ENCODE data around the gene PRRX2. TPM values are rescaled to one million over a fixed set of nuclear protein-coding genes. Genes with fewer than 3 reads are reported as not detected.

Gene PRRX2
- 10 to 100 TPM in 3 of 4 donors, 1 to 10 TPM in 1; 9.6 to 32.1 (median 14.9) TPM for total RNA-seq

- Histone ChIP-seq H3K27me3 (peaks cover 0 to 48% of the 10 kb centered on the region in 2 donors), H3K4me3 (peak within 1 kb of the TSS; percentile 27 to 59 (median 38)), H3K9me3 (no peaks in the 10 kb centered on the region), H3K36me3 (no peaks in the 10 kb centered on the region), H3K27ac (peak within 1 kb of the TSS in 1 of 4 donors; percentile 66), H3K4me1 (peaks cover 0 to 31% (median 4%) of the 10 kb centered on the region in 4 donors)
- DNase-seq (ENCODE audit: low spot score in 2 of 2), result no peak
- TF ChIP-seq EP300 (IDR thresholded peaks at IDR 0.05) (peak in 1 of 2 donors; percentile 29), POLR2A (IDR thresholded peaks at IDR 0.05) (peak in 1 of 2 donors; percentile 18)
- TF ChIP-seq, protein P1, sequence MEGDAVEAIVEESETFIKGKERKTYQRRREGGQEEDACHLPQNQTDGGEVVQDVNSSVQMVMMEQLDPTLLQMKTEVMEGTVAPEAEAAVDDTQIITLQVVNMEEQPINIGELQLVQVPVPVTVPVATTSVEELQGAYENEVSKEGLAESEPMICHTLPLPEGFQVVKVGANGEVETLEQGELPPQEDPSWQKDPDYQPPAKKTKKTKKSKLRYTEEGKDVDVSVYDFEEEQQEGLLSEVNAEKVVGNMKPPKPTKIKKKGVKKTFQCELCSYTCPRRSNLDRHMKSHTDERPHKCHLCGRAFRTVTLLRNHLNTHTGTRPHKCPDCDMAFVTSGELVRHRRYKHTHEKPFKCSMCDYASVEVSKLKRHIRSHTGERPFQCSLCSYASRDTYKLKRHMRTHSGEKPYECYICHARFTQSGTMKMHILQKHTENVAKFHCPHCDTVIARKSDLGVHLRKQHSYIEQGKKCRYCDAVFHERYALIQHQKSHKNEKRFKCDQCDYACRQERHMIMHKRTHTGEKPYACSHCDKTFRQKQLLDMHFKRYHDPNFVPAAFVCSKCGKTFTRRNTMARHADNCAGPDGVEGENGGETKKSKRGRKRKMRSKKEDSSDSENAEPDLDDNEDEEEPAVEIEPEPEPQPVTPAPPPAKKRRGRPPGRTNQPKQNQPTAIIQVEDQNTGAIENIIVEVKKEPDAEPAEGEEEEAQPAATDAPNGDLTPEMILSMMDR (IDR thresholded peaks at IDR 0.05), result no peak
- WGBS, 2 donors, result 0 to 1% methylated on average over 3 to 34 of the region's 37 CpGs
Measured at GRCh38 chr9:129665389-129665775, at the start of gene PRRX2. Gene PRRX2, plus strand, starts transcription at chr9:129665647. Its CDS starts 221 bp downstream, at chr9:129665868.

DNA sequence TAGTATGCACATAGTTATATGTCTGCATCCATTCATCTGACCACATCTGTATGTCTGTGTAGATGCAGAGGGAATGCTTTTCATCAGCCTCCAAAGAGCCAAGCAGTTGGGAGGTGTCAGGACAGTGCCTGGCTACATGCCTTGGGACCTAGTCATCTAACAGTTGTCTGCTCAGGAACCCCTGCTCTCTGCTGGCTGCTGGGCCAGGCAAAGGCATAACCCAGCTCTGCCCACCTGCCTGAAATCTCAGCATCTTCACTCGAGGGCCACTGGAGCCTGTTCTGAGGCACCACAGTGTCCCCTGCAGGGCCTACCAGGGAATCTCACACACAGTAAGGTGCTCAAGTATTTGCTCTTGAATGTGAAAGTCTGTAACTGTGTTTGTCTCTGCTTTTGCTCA lies 48.3 kb upstream of the PRRX2 start:
- WGBS, 2 donors, result 0 to 7% methylated on average over 1 of the region's 1 CpG
- H3K4me1 ChIP-seq, result peaks cover 0 to 36% (median 18%) of the 10 kb centered on the region in 4 donors
- peaks cover 0 to 4% of the 10 kb centered on the region in 2 donors for H3K27me3 ChIP-seq
- DNase-seq (ENCODE audit: low spot score in 2 of 2), result no peak
- H3K36me3 ChIP-seq, result no peaks in the 10 kb centered on the region
- TF ChIP-seq EP300 (IDR thresholded peaks at IDR 0.05), result no peak
- TF ChIP-seq POLR2A (IDR thresholded peaks at IDR 0.05), result no peak
- TF ChIP-seq, protein P1 (IDR thresholded peaks at IDR 0.05), result peak in 2 of 5 experiments; percentile 7 to 8
- no peak overlapping the region for H3K4me3 ChIP-seq
- H3K9me3 ChIP-seq, result no peaks in the 10 kb centered on the region
- no peak overlapping the region for H3K27ac ChIP-seq

DNA sequence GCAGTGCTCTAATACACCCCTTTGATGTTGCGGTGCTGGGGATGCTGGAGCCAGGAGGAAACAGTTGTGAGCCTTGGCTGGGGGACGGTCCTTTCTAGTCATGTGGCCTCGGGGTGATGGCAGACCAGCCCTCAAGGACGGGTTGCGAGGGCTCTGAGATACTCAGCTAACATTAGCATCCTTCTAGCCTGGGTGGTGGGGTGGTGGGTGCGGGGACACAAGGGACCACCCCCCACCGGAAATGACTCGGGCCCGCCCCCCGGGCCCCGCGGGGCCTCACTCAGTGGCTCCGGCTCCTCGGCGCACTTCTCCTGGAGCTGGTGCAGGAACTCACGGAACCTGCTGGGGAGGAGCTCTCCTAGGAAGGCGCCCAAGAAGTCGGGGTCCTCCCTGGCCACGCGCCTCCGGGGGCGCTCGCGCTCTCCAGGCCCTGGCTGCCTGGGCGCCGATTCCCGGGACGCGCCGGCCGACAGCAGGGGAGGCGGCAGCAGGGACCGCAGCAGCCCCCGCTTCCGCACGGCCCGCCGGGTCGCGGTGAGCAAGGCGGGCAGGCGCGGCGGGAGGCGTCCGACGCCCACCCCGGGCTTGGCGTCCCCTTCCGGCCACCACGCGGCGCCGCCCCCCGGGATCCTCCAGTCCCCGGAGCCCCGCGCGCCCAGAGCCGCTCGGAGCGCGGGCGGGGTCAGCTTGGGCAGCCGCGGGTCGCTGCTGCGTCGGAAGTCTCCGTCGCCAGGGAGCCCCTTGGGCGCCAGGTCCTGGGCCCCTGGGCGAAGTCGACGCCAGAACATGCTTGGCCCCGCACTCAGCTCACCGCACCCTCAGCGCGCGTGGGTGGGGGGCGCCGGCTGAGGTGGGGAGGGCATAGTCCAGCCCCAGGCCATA lies 45.4 kb upstream of the PRRX2 start:
- TF ChIP-seq EP300 (IDR thresholded peaks at IDR 0.05), result no peak
- TF ChIP-seq, protein P1 (IDR thresholded peaks at IDR 0.05), result peak in 2 of 5 experiments; percentile 4 to 28
- 1 to 5% methylated on average over 18 to 19 of the region's 82 CpGs for WGBS, 2 donors
- DNase-seq (ENCODE audit: low spot score in 2 of 2), result no peak
- Histone ChIP-seq H3K4me3 (peak overlapping the region; percentile 32 to 69 (median 44)), H3K9me3 (no peaks in the 10 kb centered on the region), H3K27ac (peak overlapping the region; percentile 9 to 90 (median 78)), H3K27me3 (peaks cover 0 to 4% of the 10 kb centered on the region in 2 donors), H3K36me3 (no peaks in the 10 kb centered on the region), H3K4me1 (peaks cover 0 to 27% (median 10%) of the 10 kb centered on the region in 4 donors)

DNA sequence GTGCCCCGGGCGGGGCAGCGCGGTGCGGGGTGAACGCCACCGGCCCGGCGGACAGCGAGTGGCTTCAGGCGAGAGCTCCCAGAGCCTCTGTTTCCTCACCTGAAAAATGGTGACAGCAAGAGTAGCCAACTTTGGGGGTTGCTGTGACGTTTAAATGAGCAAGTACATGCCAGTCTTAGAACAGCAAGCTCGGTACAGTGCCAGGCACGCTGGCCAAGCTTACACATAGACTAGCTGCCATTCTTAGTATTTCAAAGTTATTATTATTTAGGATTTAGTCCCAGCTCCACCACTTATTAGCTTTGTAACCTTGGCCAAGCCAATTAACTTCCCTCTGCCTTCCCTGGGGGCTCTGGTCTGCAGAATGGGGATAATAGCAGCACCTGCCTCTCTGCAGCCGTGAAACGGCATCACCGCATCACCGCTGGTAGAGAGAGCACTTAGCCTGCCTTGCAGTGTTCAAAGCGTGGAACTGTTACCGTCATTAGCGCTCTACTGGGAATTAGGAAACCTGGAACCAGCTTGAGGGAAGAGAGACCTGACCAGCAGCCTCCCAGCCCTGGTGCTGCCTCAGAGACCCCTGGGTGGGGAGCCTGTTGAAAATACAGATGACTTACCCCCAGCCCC lies 44.7 kb upstream of the PRRX2 start, which contains the start of gene C9orf50:
Gene C9orf50 (minus strand): TSS at position 433 of the 627 bp plus-strand sequence. CDS start 527 bp downstream, outside the sequence.
- no peaks in the 10 kb centered on the region for H3K9me3 ChIP-seq
- WGBS, 2 donors, result 24 to 29% methylated on average over 15 to 21 of the region's 21 CpGs
- no peaks in the 10 kb centered on the region for H3K36me3 ChIP-seq
- DNase-seq (ENCODE audit: low spot score in 2 of 2), result no peak
- peak within 1 kb of the TSS; percentile 9 to 90 (median 78) for H3K27ac ChIP-seq
- TF ChIP-seq EP300 (IDR thresholded peaks at IDR 0.05) (no peak), POLR2A (IDR thresholded peaks at IDR 0.05) (no peak)
- TF ChIP-seq, protein P1 (IDR thresholded peaks at IDR 0.05), result no peak
- peaks cover 0 to 34% (median 13%) of the 10 kb centered on the region in 4 donors for H3K4me1 ChIP-seq
- peak within 1 kb of the TSS; percentile 32 to 69 (median 44) for H3K4me3 ChIP-seq
- peaks cover 0 to 4% of the 10 kb centered on the region in 2 donors for H3K27me3 ChIP-seq
